Loucy (cell line): ENCODE results near the gene SMIM10L1.

Source experiments
- CTCF ChIP-seq: fragments of 200-600 bp; sonication (generic); conservative IDR thresholded peaks from 2 replicates; pipeline ENCODE4 v1.5.1; 2014; ENCODE audit warnings: mild to moderate bottlenecking, antibody characterized with exemption, low read length
- EZH2phosphoT487 ChIP-seq: fragments of 200-600 bp; IDR thresholded peaks from 2 replicates; pipeline ENCODE4 v1.6.1; 2018; ENCODE audit warnings: antibody characterized with exemption, mild to moderate bottlenecking, moderate library complexity, borderline replicate concordance

- TF ChIP-seq CTCF (no peak), EZH2phosphoT487 (no peak)
Observed at GRCh38 chr12:11170810-11171144, 217 bp upstream of the SMIM10L1 start.
